Testis (tissue), 3 donors: ENCODE results near the gene OTC. TPM values are rescaled to one million over a fixed set of nuclear protein-coding genes. Genes with fewer than 3 reads are reported as not detected.

ENCODE experiments used
- DNase-seq: peaks from one replicate; pipeline ENCODE4 v3.0.0-alpha.2; 2019
- H3K27ac ChIP-seq, 2 donors: fragments of 200-600 bp; sonication (generic); one replicate each; pipeline ENCODE4 v1.5.1; 2019
- H3K27me3 ChIP-seq: fragments of 200-600 bp; sonication (generic); one replicate; pipeline ENCODE4 v1.5.1; 2019
- H3K36me3 ChIP-seq: fragments of 200-600 bp; sonication (generic); one replicate; pipeline ENCODE4 v1.5.1; 2017; ENCODE audit warnings: low read depth; ENCODE audit errors: missing control alignments
- H3K4me1 ChIP-seq: fragments of 200-600 bp; sonication (generic); one replicate; pipeline ENCODE4 v1.5.1; 2019
- H3K4me3 ChIP-seq, 2 donors: fragments of 200-600 bp; sonication (generic); one replicate each; pipeline ENCODE4 v1.5.1; 2017 to 2019
- H3K9me3 ChIP-seq: fragments of 200-600 bp; sonication (generic); one replicate; pipeline ENCODE4 v1.5.1; 2017
- POLR2A ChIP-seq: fragments of 450-650 bp; IDR thresholded peaks from one replicate; pipeline ENCODE4 v1.6.1; 2017; ENCODE audit warnings: antibody characterized with exemption, mild to moderate bottlenecking, moderate library complexity
- WGBS, 2 donors: methylation state at CpG; one replicate each; pipeline ENCODE4 v1.1.5; 2018; 5-methylcytosine and 5-hydroxymethylcytosine counted together
- intact Hi-C: fragments of 100-400 bp; cut with DNase I; formaldehyde crosslinking; loops from one replicate; pipeline ENCODE4 v1.15.1; 2023; ENCODE audit warnings: low total_unique reads
- polyA plus RNA-seq: library from polyadenylated mRNA; stranded (reverse); fragments of 350-450 nt; fragmentation: Illumina TruSeq; extraction: RNeasy Lipid Tissue Mini Kit (QIAGEN cat#74804); gene quantifications from one replicate; pipeline ENCODE4 v1.2.3, GENCODE V29; 2014; ENCODE audit warnings: low read depth, low replicate concordance; ENCODE audit not compliant: insufficient read depth
- total RNA-seq, 2 donors: library from RNA; depleted of rRNA; stranded (reverse); fragments of >200 nt; gene quantifications; one replicate each; pipeline ENCODE4 v1.2.3, GENCODE V29; 2016
- TF ChIP-seq, protein P1 (sequence below), 3 experiments: fragments of 450-650 bp in 2 of 3; fragments of 200-600 bp in 1 of 3; sonication (generic) in 1 of 3; IDR thresholded peaks; one replicate each; pipeline ENCODE4 v1.5.1; 2016 to 2019; ENCODE audit warnings: antibody characterized with exemption in 3 of 3, mild to moderate bottlenecking in 2 of 3, moderate library complexity in 1 of 3

Gene OTC
- total and polyA plus RNA-seq, 3 donors from 2014 or later: 0.39 to 0.68 (median 0.55) TPM

DNA sequence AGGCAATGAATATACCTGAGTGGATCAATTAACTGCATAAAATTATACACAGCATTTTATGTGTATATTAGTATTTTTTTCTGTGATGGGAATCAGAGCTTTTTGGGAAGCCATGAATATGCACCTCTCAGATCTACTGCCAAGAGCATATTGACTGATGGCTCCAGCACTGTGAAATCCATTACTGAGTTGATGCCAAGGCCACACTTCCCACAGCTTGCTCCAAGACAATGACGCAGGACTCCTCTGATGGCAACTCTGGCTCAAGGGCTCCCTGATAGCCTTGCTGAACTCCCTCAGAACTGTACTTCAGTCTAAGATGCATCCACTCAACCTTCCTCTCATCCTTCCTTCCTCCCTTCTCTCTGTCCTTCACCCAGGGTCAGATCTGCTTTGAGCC, 82.7 kb downstream of the OTC start:
- Histone ChIP-seq H3K27ac (no peak overlapping the region), H3K36me3 (no peaks in the 10 kb centered on the region), H3K4me3 (no peak overlapping the region), H3K27me3 (no peaks in the 10 kb centered on the region), H3K4me1 (no peaks in the 10 kb centered on the region), H3K9me3 (no peaks in the 10 kb centered on the region)
- TF ChIP-seq, protein P1, sequence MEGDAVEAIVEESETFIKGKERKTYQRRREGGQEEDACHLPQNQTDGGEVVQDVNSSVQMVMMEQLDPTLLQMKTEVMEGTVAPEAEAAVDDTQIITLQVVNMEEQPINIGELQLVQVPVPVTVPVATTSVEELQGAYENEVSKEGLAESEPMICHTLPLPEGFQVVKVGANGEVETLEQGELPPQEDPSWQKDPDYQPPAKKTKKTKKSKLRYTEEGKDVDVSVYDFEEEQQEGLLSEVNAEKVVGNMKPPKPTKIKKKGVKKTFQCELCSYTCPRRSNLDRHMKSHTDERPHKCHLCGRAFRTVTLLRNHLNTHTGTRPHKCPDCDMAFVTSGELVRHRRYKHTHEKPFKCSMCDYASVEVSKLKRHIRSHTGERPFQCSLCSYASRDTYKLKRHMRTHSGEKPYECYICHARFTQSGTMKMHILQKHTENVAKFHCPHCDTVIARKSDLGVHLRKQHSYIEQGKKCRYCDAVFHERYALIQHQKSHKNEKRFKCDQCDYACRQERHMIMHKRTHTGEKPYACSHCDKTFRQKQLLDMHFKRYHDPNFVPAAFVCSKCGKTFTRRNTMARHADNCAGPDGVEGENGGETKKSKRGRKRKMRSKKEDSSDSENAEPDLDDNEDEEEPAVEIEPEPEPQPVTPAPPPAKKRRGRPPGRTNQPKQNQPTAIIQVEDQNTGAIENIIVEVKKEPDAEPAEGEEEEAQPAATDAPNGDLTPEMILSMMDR (IDR thresholded peaks at IDR 0.05): no peak
- TF ChIP-seq POLR2A: no peak
- WGBS, 2 donors: 57% methylated on average over 1 of the region's 1 CpG; no CpG with 5 or more reads in 1 of the 2 donors
- DNase-seq: no peak
- intact Hi-C loops: no loop called here

DNA sequence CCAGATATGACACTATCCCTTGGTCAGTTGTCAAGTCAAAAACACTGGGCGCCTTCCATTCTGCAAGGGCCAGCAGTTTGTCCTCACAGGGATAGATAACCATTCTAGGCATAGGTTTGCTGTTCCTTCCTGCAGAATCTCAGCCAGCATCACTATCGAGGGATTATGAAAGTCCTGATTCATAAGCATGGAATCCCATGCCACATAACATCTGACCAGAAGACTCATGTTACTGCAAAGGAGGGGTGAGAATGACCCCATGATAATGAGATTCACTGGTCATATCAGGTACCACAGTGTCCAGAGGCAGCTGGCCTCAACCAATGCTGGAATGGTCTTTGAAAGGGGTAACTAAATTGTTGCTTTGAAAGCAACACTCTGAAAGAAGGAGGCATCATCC, 84.7 kb downstream of the OTC start:
- 83 to 95% methylated on average over 2 of the region's 2 CpGs for WGBS, 2 donors
- DNase-seq: no peak
- no peak for TF ChIP-seq POLR2A
- TF ChIP-seq, protein P1 (IDR thresholded peaks at IDR 0.05): no peak
- no peaks in the 10 kb centered on the region for H3K4me1 ChIP-seq
- no peaks in the 10 kb centered on the region for H3K9me3 ChIP-seq
- no peaks in the 10 kb centered on the region for H3K36me3 ChIP-seq
- no peak overlapping the region for H3K27ac ChIP-seq
- no peak overlapping the region for H3K4me3 ChIP-seq
- no peaks in the 10 kb centered on the region for H3K27me3 ChIP-seq
- intact Hi-C loops: no loop called here

GRCh38 chrX:38438321-38438720, 85.9 kb downstream of the OTC start:
- intact Hi-C loops: no loop called here
- H3K27ac ChIP-seq: no peak overlapping the region
- 84% methylated on average over 3 to 5 of the region's 5 CpGs for WGBS, 2 donors
- no peaks in the 10 kb centered on the region for H3K36me3 ChIP-seq
- no peaks in the 10 kb centered on the region for H3K27me3 ChIP-seq
- DNase-seq: no peak
- TF ChIP-seq POLR2A: no peak
- TF ChIP-seq, protein P1 (IDR thresholded peaks at IDR 0.05): no peak
- no peaks in the 10 kb centered on the region for H3K4me1 ChIP-seq
- H3K4me3 ChIP-seq: no peak overlapping the region
- no peaks in the 10 kb centered on the region for H3K9me3 ChIP-seq

GRCh38 chrX:38452603-38453002, 100.2 kb downstream of the OTC start:
- Histone ChIP-seq H3K36me3 (no peaks in the 10 kb centered on the region), H3K27me3 (no peaks in the 10 kb centered on the region), H3K9me3 (no peaks in the 10 kb centered on the region), H3K27ac (no peak overlapping the region), H3K4me3 (no peak overlapping the region), H3K4me1 (no peaks in the 10 kb centered on the region)
- no peak for TF ChIP-seq POLR2A
- TF ChIP-seq, protein P1 (IDR thresholded peaks at IDR 0.05): no peak
- DNase-seq: no peak
- intact Hi-C loops: no loop called here

DNA sequence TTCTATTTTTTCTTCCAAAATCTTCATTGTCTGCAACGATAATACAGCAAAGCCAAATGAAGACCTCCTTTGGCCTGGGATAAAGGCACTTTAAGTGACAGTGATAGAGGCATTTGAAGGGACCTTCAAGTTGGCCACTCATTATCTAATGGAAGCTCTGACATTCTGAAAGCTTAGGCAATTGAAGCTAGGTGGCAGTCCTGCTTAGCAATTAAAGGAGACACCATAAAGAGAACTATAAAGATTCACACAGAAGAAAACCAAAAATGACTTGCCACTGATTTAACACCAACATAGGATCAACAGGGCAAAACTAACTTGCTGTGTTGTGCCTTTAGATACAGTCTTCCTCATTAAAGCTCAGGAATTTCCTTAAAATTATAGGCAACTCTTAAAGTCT, 105.7 kb downstream of the OTC start:
- H3K27ac ChIP-seq: no peak overlapping the region
- no peaks in the 10 kb centered on the region for H3K4me1 ChIP-seq
- TF ChIP-seq POLR2A: no peak
- TF ChIP-seq, protein P1 (IDR thresholded peaks at IDR 0.05): no peak
- intact Hi-C loops: no loop called here
- H3K36me3 ChIP-seq: no peaks in the 10 kb centered on the region
- DNase-seq: no peak
- no peaks in the 10 kb centered on the region for H3K27me3 ChIP-seq
- WGBS, 2 donors: 75 to 82% methylated on average over 1 of the region's 1 CpG
- H3K9me3 ChIP-seq: no peaks in the 10 kb centered on the region
- no peak overlapping the region for H3K4me3 ChIP-seq
